CD4-positive, CD25-positive, alpha-beta regulatory T cell (primary cell): ENCODE measurements around the gene TRIM46. TPM values are rescaled to one million over a fixed set of nuclear protein-coding genes. Genes with fewer than 3 reads are reported as not detected.
"Not testable (repeated sequence)": the region's sequence is repeated elsewhere in the genome, so short reads cannot be mapped to it uniquely, and the experiment has no call there.

Source experiments
- ATAC-seq, 2 donors: fragments of 150-1000 bp; cut with Tn5 transposase; one replicate each; pipeline ENCODE4 v1.10.0; 2021; ENCODE audit warnings: low read depth in 2 of 2, moderate number of reproducible peaks in 2 of 2, moderate library complexity in 1 of 2
- DNase-seq, 3 donors: peaks; one replicate each; pipeline versions ENCODE4 v3.0.0 to v3.0.0-alpha.2; 2012 to 2022; ENCODE audit warnings: mixed read lengths in 1 of 3
- H3K27ac ChIP-seq: one replicate; pipeline ENCODE4 v1.7.0; 2013; ENCODE audit warnings: mild to moderate bottlenecking, low read length; ENCODE audit not compliant: insufficient read depth, poor library complexity, severe bottlenecking
- H3K27me3 ChIP-seq: one replicate; pipeline ENCODE4 v1.7.0; 2013; ENCODE audit warnings: low read length; ENCODE audit not compliant: control insufficient read depth, insufficient read depth
- H3K36me3 ChIP-seq: one replicate; pipeline ENCODE4 v1.7.0; 2013; ENCODE audit warnings: mild to moderate bottlenecking, low read length, moderate library complexity; ENCODE audit not compliant: control insufficient read depth, insufficient read depth
- H3K4me1 ChIP-seq: 2 replicates; pipeline ENCODE4 v1.7.0; 2013; ENCODE audit warnings: mild to moderate bottlenecking, low read length; ENCODE audit not compliant: insufficient read depth, control insufficient read depth, poor library complexity, severe bottlenecking
- H3K4me3 ChIP-seq: one replicate; pipeline ENCODE4 v1.7.0; 2013; ENCODE audit warnings: low read depth, mild to moderate bottlenecking, low read length, moderate library complexity
- H3K9me3 ChIP-seq, 2 experiments: 1 replicate in 1 of 2; 2 replicates in 1 of 2; pipeline ENCODE4 v1.7.0; 2013; ENCODE audit warnings: low read length in 2 of 2, mild to moderate bottlenecking in 1 of 2, moderate library complexity in 1 of 2; ENCODE audit not compliant: control insufficient read depth in 2 of 2
- H3K27ac Mint-ChIP-seq, 3 donors: one replicate each; pipeline ENCODE4 v1.8.0; 2020 to 2022; ENCODE audit warnings: mild to moderate bottlenecking in 3 of 3, mixed read lengths in 3 of 3, moderate library complexity in 2 of 3
- H3K27me3 Mint-ChIP-seq: one replicate; pipeline ENCODE4 v1.8.0; 2022; ENCODE audit warnings: mild to moderate bottlenecking, mixed read lengths
- H3K36me3 Mint-ChIP-seq: one replicate; pipeline ENCODE4 v1.8.0; 2020; ENCODE audit warnings: mixed read lengths
- H3K4me1 Mint-ChIP-seq, 4 donors: one replicate each; pipeline ENCODE4 v1.8.0; 2020 to 2022; ENCODE audit warnings: mixed read lengths in 4 of 4, mild to moderate bottlenecking in 1 of 4
- H3K4me3 Mint-ChIP-seq, 4 donors: one replicate each; pipeline ENCODE4 v1.8.0; 2020 to 2022; ENCODE audit warnings: mild to moderate bottlenecking in 4 of 4, mixed read lengths in 4 of 4, moderate library complexity in 3 of 4
- H3K9me3 Mint-ChIP-seq, 7 donors: one replicate each; pipeline ENCODE4 v1.8.0; 2020 to 2022; ENCODE audit warnings: mixed read lengths in 7 of 7, mild to moderate bottlenecking in 3 of 7, moderate library complexity in 2 of 7
- polyA plus RNA-seq, 4 donors: library from polyadenylated mRNA; unstranded; fragments of 300-500 nt; fragmentation: Illumina TruSeq; gene quantifications; one replicate each; pipeline ENCODE4 v1.2.3, GENCODE V29; 2021
- total RNA-seq: library from RNA; stranded (reverse); gene quantifications from one replicate; pipeline ENCODE4 v1.2.3, GENCODE V29; 2022

TRIM46 gene
- total and polyA plus RNA-seq, 5 donors from 2014 or later = 0.44 to 6.1 (median 1.1) TPM

GRCh38 chr1:155219592-155220031 lies 46.0 kb downstream of the TRIM46 start:
- H3K4me3 ChIP-seq = no peak overlapping the region
- no peaks in the 10 kb centered on the region for H3K36me3 ChIP-seq
- DNase-seq (peak in 1 of 3 donors; percentile 41), ATAC-seq (peak in 1 of 2 donors; percentile 29)
- peaks cover 3% of the 10 kb centered on the region for H3K4me1 ChIP-seq
- Mint-ChIP-seq H3K4me3 (no peak overlapping the region), H3K27ac (no peak overlapping the region), H3K36me3 (no peaks in the 10 kb centered on the region), H3K9me3 (no peaks in the 10 kb centered on the region), H3K27me3 (no peaks in the 10 kb centered on the region), H3K4me1 (peaks cover 11 to 23% (median 14%) of the 10 kb centered on the region in 4 donors)
- no peaks in the 10 kb centered on the region for H3K27me3 ChIP-seq
- no peak overlapping the region for H3K27ac ChIP-seq
- no peaks in the 10 kb centered on the region for H3K9me3 ChIP-seq

DNA sequence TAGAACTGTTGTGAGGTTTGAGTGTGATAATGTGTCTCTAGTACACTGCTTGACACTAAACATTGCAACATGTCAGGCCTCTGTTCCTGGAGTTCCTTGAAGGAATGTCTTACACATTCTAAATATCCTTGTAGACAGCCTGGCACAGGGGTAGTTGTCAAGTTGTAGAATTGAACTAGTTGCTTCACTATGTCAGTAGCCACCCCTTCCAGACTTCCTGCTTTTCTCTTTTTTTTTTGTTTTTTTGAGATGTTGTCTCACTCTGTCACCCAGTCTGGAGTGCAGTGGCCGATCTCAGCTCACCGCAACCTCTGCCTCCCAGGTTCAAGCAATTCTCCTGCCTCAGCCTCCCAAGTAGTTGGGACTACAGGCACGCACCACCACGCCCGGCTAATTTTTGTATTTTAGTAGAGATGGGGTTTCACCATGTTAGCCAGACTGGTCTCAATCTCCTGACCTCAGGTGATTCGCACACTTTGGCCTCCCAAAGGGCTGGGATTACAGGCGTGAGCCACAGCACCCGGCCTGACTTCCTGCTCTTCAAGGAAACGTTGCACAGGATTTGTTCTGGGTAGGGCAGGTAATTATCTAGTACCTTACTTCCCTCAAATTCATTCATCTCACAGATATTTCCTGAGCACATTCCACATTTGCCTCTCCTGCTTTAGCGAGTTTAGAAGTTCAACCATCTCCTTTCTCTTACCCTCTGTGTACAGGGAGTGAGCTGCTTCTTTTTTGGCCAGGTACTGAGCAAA lies 46.7 kb downstream of the TRIM46 start:
- H3K4me3 ChIP-seq, H3K4me3 Mint-ChIP-seq, H3K27ac ChIP-seq, H3K36me3 ChIP-seq, H3K36me3 Mint-ChIP-seq, ATAC-seq, H3K4me1 ChIP-seq, H3K9me3 Mint-ChIP-seq, DNase-seq, H3K27me3 Mint-ChIP-seq, H3K27me3 ChIP-seq, H3K9me3 ChIP-seq: not testable (repeated sequence)
- peak overlapping the region in 1 of 3 donors; percentile 93 for H3K27ac Mint-ChIP-seq
- H3K4me1 Mint-ChIP-seq = peaks cover 5 to 19% (median 9%) of the 10 kb centered on the region in 4 donors

DNA sequence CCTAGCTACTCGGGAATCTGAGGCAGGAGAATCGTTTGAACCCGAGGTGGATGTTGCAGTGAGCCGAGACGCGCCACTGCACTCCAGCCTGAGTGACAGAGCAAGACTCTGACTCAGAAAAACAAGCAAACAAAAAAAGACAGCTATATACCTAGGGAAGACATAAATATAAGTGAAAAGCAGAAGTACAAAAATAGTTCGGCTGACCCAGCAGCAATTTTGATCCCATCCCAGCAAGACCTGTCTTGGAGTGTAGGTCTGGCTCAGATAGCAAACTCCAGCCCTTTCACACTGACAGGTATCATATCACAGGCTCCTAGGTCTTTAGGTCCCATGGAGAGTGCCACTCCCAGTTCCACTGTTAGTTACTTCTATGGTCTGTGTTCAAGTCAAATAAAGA lies 49.4 kb downstream of the TRIM46 start:
- Mint-ChIP-seq H3K4me1 (peaks cover 16 to 42% (median 20%) of the 10 kb centered on the region in 4 donors), H3K27ac (no peak overlapping the region), H3K4me3 (no peak overlapping the region), H3K36me3 (no peaks in the 10 kb centered on the region), H3K27me3 (no peaks in the 10 kb centered on the region), H3K9me3 (no peaks in the 10 kb centered on the region)
- Histone ChIP-seq H3K9me3 (no peaks in the 10 kb centered on the region), H3K36me3 (no peaks in the 10 kb centered on the region), H3K4me3 (no peak overlapping the region), H3K27me3 (no peaks in the 10 kb centered on the region), H3K27ac (no peak overlapping the region), H3K4me1 (peaks cover 21% of the 10 kb centered on the region)
- ATAC-seq = no peak
- DNase-seq = no peak

GRCh38 chr1:155225404-155225759 lies 51.7 kb downstream of the TRIM46 start:
- not testable (repeated sequence) for ATAC-seq, H3K27me3 ChIP-seq
- H3K27ac ChIP-seq = peak overlapping the region; percentile 83

DNA sequence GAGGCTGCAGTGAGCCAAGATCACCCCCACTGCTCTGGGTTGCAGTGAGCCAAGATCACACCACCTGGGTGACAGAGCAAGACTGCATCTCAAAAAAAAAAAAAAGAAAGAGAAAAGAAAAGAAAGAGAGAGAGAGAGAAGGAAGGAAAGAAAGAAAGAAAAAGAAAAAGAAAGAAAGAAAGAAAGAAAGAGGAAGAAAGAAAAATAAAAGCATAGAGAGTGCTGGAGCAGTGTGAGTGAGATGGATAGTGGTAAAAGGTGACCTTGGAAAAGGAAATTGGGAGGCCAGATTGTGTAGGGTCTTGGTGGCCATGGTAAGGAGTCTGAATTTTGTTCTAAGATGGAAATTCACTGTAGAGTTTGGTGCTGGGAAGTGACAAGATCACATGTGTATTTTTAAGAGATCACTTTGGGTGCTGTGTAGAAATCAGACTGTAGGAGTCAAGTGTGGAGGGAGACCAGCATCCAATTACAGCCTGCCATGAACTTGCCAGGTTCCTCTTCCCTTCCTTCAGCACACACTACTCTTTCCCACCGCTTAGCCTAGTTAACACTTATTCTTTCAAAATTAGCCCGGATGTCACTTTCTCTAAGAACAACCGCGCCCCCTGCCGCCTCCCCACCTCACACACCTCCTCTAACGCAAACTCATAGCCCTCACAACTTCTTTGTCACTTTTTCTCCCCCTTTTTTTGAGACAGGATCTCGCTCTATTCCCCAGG lies 52.7 kb downstream of the TRIM46 start:
- Histone ChIP-seq H3K27me3 (no peaks in the 10 kb centered on the region), H3K4me1 (peaks cover 23% of the 10 kb centered on the region), H3K4me3 (peak overlapping the region; percentile 90), H3K36me3 (no peaks in the 10 kb centered on the region), H3K9me3 (no peaks in the 10 kb centered on the region), H3K27ac (peak overlapping the region; percentile 83)
- DNase-seq (peak; percentile 72 to 91 (median 84)), ATAC-seq (peak; percentile 44 to 49)
- peak overlapping the region; percentile 84 to 98 (median 94) for H3K27ac Mint-ChIP-seq
- H3K4me1 Mint-ChIP-seq = peaks cover 12 to 35% (median 15%) of the 10 kb centered on the region in 4 donors
- peak overlapping the region; percentile 86 to 97 (median 92) for H3K4me3 Mint-ChIP-seq
- H3K27me3 Mint-ChIP-seq = no peaks in the 10 kb centered on the region
- H3K9me3 Mint-ChIP-seq = no peaks in the 10 kb centered on the region
- no peaks in the 10 kb centered on the region for H3K36me3 Mint-ChIP-seq

More at GRCh38 chr1:155225404-155225759, 51.7 kb downstream of the TRIM46 start:
- not testable (repeated sequence) for H3K27ac Mint-ChIP-seq, DNase-seq, H3K9me3 ChIP-seq, H3K4me3 ChIP-seq, H3K36me3 Mint-ChIP-seq, H3K9me3 Mint-ChIP-seq, H3K36me3 ChIP-seq, H3K27me3 Mint-ChIP-seq
- Mint-ChIP-seq H3K4me1 (peaks cover 12 to 36% (median 15%) of the 10 kb centered on the region in 4 donors), H3K4me3 (peak overlapping the region in 2 of 4 donors; percentile 86 to 97)
- H3K4me1 ChIP-seq = peaks cover 23% of the 10 kb centered on the region

- H3K9me3 Mint-ChIP-seq = no peaks in the 10 kb centered on the region
- no peaks in the 10 kb centered on the region for H3K27me3 ChIP-seq
- H3K9me3 ChIP-seq = no peaks in the 10 kb centered on the region
- peaks cover 23% of the 10 kb centered on the region for H3K4me1 ChIP-seq
- no peak for ATAC-seq
- H3K4me3 ChIP-seq = peak overlapping the region; percentile 90
- H3K36me3 ChIP-seq = no peaks in the 10 kb centered on the region
- peak in 1 of 3 donors; percentile 63 for DNase-seq
- peak overlapping the region; percentile 83 for H3K27ac ChIP-seq
- no peaks in the 10 kb centered on the region for H3K27me3 Mint-ChIP-seq
- H3K4me3 Mint-ChIP-seq = peak overlapping the region; percentile 86 to 97 (median 92)
- peak overlapping the region; percentile 84 to 98 (median 94) for H3K27ac Mint-ChIP-seq
- no peaks in the 10 kb centered on the region for H3K36me3 Mint-ChIP-seq
- H3K4me1 Mint-ChIP-seq = peaks cover 12 to 35% (median 15%) of the 10 kb centered on the region in 4 donors
Observed at GRCh38 chr1:155226910-155227260, 53.2 kb downstream of the TRIM46 start.

- peaks cover 23% of the 10 kb centered on the region for H3K4me1 ChIP-seq
Observed at GRCh38 chr1:155227261-155228095, 53.8 kb downstream of the TRIM46 start.

More at GRCh38 chr1:155227261-155228095, 53.8 kb downstream of the TRIM46 start:
- no peaks in the 10 kb centered on the region for H3K9me3 ChIP-seq
- no peaks in the 10 kb centered on the region for H3K36me3 Mint-ChIP-seq
- H3K4me3 Mint-ChIP-seq = peak overlapping the region; percentile 86 to 97 (median 92)
- no peaks in the 10 kb centered on the region for H3K36me3 ChIP-seq
- ATAC-seq = peak; percentile 94 to 95
- peak overlapping the region; percentile 90 for H3K4me3 ChIP-seq
- H3K4me1 Mint-ChIP-seq = peaks cover 12 to 35% (median 15%) of the 10 kb centered on the region in 4 donors
- peak; percentile 96 to 100 (median 97) for DNase-seq
- no peaks in the 10 kb centered on the region for H3K27me3 ChIP-seq
- H3K27ac Mint-ChIP-seq = peak overlapping the region; percentile 84 to 97 (median 94)
- peak overlapping the region; percentile 83 for H3K27ac ChIP-seq
- no peaks in the 10 kb centered on the region for H3K9me3 Mint-ChIP-seq
- no peaks in the 10 kb centered on the region for H3K27me3 Mint-ChIP-seq
